SK-N-SH (cell line): ENCODE measurements around the gene FAM168A. TPM values are rescaled to one million over a fixed set of nuclear protein-coding genes. Genes with fewer than 3 reads are reported as not detected.

Source experiments
- CTCF ChIA-PET: fragments of 300-600, 350-600 bp; formaldehyde crosslinking; extraction: SDS; loops from one replicate; lab custom pipeline; 2021; lab: Yijun Ruan, JAX
- POLR2A ChIA-PET: fragments of 350-600 bp; sonication (Branson Sonifier 250); formaldehyde crosslinking; extraction: SDS; loops from one replicate; lab custom pipeline; 2020; ENCODE audit warnings: antibody characterized with exemption, inconsistent platforms; lab: Yijun Ruan, JAX
- DNase-seq: peaks from one replicate; pipeline ENCODE4 v3.0.0; 2012
- H2AFZ ChIP-seq: fragments of 200-600 bp; sonication (generic); 2 replicates; pipeline ENCODE4 v1.8.1; 2016; ENCODE audit warnings: antibody characterized with exemption, mild to moderate bottlenecking, low read depth
- H3F3A ChIP-seq: fragments of 200-600 bp; sonication (generic); replicated peaks from 2 replicates; pipeline ENCODE3; 2016; ENCODE audit warnings: antibody characterized with exemption, mild to moderate bottlenecking; ENCODE audit not compliant: insufficient read depth
- H3K27ac ChIP-seq, 2 experiments: fragments of 200-500 bp in 1 of 2; fragments of 200-600 bp in 1 of 2; sonication (Bioruptor generic) in 1 of 2; sonication (generic), shearing (Covaris generic) in 1 of 2; 2 replicates each; pipeline versions ENCODE4 v1.5.1 to v1.6.1; 2014 to 2016; ENCODE audit warnings: low read depth in 2 of 2, inconsistent platforms in 1 of 2, low read length in 1 of 2, mild to moderate bottlenecking in 1 of 2, mixed read lengths in 1 of 2
- H3K27me3 ChIP-seq: fragments of 200-600 bp; sonication (generic), shearing (Covaris generic); 2 replicates; pipeline ENCODE4 v1.6.1; 2016; ENCODE audit warnings: mixed run types; ENCODE audit not compliant: insufficient read depth
- H3K36me3 ChIP-seq, 2 experiments: fragments of 200-500 bp in 1 of 2; fragments of 200-600 bp in 1 of 2; sonication (Bioruptor generic) in 1 of 2; sonication (generic) in 1 of 2; replicated peaks in 1 of 2; 2 replicates each; pipeline versions ENCODE3 to v1.5.1; 2014 to 2016; ENCODE audit warnings: low read length in 1 of 2, mild to moderate bottlenecking in 1 of 2; ENCODE audit not compliant: insufficient read depth in 2 of 2, control insufficient read depth in 1 of 2
- H3K4me1 ChIP-seq, 2 experiments: fragments of 200-500 bp in 1 of 2; fragments of 200-600 bp in 1 of 2; sonication (Bioruptor generic) in 1 of 2; sonication (generic), shearing (Covaris generic) in 1 of 2; 2 replicates each; pipeline versions ENCODE4 v1.5.1 to v1.6.1; 2014 to 2016; ENCODE audit warnings: low read depth in 1 of 2, low read length in 1 of 2, mixed run types in 1 of 2; ENCODE audit not compliant: insufficient read depth in 2 of 2, control insufficient read depth in 1 of 2
- H3K4me2 ChIP-seq: fragments of 200-600 bp; sonication (generic), shearing (Covaris generic); 2 replicates; pipeline ENCODE4 v1.6.1; 2017; ENCODE audit warnings: mixed run types
- H3K4me3 ChIP-seq, 2 experiments: fragments of 200-500 bp in 1 of 2; fragments of 200-600 bp in 1 of 2; sonication (Bioruptor generic) in 1 of 2; sonication (generic), shearing (Covaris generic) in 1 of 2; 2 replicates each; pipeline versions ENCODE4 v1.5.1 to v1.8.1; 2014 to 2016; ENCODE audit warnings: low read depth in 2 of 2, inconsistent platforms in 1 of 2, low read length in 1 of 2, mild to moderate bottlenecking in 1 of 2, mixed read lengths in 1 of 2, moderate library complexity in 1 of 2
- H3K79me2 ChIP-seq: fragments of 200-600 bp; sonication (generic); 2 replicates; pipeline ENCODE4 v1.8.1; 2017; ENCODE audit warnings: mild to moderate bottlenecking; ENCODE audit not compliant: insufficient read depth
- H3K9ac ChIP-seq: fragments of 200-600 bp; sonication (generic); 2 replicates; pipeline ENCODE4 v1.6.1; 2017; ENCODE audit warnings: mixed run types
- H3K9me2 ChIP-seq: fragments of 200-600 bp; sonication (generic); 2 replicates; pipeline ENCODE4 v1.6.1; 2017; ENCODE audit warnings: mixed run types
- H3K9me3 ChIP-seq: fragments of 200-600 bp; sonication (generic); 2 replicates; pipeline ENCODE4 v1.6.1; 2017; ENCODE audit warnings: mixed run types, mild to moderate bottlenecking, moderate library complexity
- H4K20me1 ChIP-seq: fragments of 200-600 bp; sonication (generic); 2 replicates; pipeline ENCODE4 v1.6.1; 2017; ENCODE audit warnings: mild to moderate bottlenecking, mixed run types; ENCODE audit not compliant: insufficient read depth
- JUND ChIP-seq: IDR thresholded peaks from 2 replicates; pipeline ENCODE4 v1.4.0; 2012
- POLR2AphosphoS5 ChIP-seq: IDR thresholded peaks from 2 replicates; pipeline ENCODE4 v1.6.1; 2012; ENCODE audit warnings: low read depth, low read length
- WGBS: methylation state at CpG from one replicate; pipeline ENCODE4 v1.1.6; 2017; ENCODE audit warnings: low lambda C conversion rate; 5-methylcytosine and 5-hydroxymethylcytosine counted together
- polyA plus RNA-seq, 3 experiments: library from polyadenylated mRNA; depleted of rRNA; stranded (reverse); fragments of >200 nt; gene quantifications; 2 replicates each; pipeline ENCODE4 v1.2.3, GENCODE V29; 2012
- TF ChIP-seq, protein P1 (sequence below): IDR thresholded peaks from 2 replicates; pipeline ENCODE4 v1.6.1; 2012; ENCODE audit warnings: mild to moderate bottlenecking, low read depth, low read length, moderate library complexity
- TF ChIP-seq, protein P2 (sequence below): fragments of 150-350 bp; IDR thresholded peaks from 2 replicates; pipeline ENCODE4 v1.6.1; 2017; ENCODE audit warnings: antibody characterized with exemption, low read length, low read depth, borderline replicate concordance
- TF ChIP-seq, protein P3 (sequence below): IDR thresholded peaks from 2 replicates; pipeline ENCODE4; 2012

Gene FAM168A
- polyA plus RNA-seq, 1 of the 3 experiments (the other 2 are of a cell fraction) = 17.8 TPM

DNA sequence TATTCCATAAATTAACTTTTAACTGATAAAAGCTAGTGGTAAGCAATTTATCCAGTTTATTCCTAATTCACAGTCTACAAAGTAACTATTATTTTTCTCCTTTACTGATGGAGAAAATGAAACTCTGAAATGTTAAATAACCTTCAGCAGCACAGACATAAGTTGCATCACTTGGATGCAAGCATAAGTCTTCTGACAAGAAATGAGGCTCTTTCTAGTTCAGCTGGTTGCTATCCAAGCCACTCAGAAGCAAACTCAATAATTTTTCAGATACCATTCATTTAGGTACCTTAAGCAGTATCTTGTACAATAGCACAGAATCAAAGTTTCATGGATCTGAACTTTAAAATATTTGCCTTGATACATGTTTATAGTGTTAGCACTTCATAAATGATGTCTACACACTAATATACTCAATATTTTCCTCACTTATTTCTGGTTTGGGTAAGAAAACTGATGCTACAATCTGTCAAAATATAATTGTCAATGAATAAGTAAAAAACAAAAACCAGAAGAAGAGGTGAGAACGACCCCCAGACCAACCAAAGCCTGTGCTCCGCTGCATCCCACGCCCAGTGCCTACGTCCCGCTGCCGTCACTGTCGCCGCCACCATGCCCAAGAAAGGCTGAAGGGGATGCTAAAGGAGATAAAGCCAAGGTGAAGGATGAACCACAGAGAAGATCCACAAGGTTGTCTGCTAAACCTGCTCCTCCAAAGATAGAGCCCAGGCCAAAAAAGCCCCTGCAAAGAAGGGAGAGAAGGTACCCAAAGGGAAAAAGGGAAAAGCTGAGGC is 18.1 kb downstream of the FAM168A start:
- no peak for TF ChIP-seq POLR2AphosphoS5
- TF ChIP-seq, protein P1, sequence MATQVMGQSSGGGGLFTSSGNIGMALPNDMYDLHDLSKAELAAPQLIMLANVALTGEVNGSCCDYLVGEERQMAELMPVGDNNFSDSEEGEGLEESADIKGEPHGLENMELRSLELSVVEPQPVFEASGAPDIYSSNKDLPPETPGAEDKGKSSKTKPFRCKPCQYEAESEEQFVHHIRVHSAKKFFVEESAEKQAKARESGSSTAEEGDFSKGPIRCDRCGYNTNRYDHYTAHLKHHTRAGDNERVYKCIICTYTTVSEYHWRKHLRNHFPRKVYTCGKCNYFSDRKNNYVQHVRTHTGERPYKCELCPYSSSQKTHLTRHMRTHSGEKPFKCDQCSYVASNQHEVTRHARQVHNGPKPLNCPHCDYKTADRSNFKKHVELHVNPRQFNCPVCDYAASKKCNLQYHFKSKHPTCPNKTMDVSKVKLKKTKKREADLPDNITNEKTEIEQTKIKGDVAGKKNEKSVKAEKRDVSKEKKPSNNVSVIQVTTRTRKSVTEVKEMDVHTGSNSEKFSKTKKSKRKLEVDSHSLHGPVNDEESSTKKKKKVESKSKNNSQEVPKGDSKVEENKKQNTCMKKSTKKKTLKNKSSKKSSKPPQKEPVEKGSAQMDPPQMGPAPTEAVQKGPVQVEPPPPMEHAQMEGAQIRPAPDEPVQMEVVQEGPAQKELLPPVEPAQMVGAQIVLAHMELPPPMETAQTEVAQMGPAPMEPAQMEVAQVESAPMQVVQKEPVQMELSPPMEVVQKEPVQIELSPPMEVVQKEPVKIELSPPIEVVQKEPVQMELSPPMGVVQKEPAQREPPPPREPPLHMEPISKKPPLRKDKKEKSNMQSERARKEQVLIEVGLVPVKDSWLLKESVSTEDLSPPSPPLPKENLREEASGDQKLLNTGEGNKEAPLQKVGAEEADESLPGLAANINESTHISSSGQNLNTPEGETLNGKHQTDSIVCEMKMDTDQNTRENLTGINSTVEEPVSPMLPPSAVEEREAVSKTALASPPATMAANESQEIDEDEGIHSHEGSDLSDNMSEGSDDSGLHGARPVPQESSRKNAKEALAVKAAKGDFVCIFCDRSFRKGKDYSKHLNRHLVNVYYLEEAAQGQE = no peak
- no peaks in the 10 kb centered on the region for H3K9me2 ChIP-seq
- H3K4me1 ChIP-seq = peaks cover 10 to 18% of the 10 kb centered on the region in 2 experiments; a peak in 2 of 4 replicates
- WGBS = 97% methylated on average over 8 of the region's 8 CpGs
- H3K27me3 ChIP-seq = no peaks in the 10 kb centered on the region
- H3K9me3 ChIP-seq = no peaks in the 10 kb centered on the region
- H3K79me2 ChIP-seq = peaks cover 60% of the 10 kb centered on the region
- no peak overlapping the region for H3K9ac ChIP-seq
- ChIA-PET POLR2A (no interaction called here), CTCF (interaction anchor here (1.1 kb wide), 1 partner anchor 10 kb away, joined by 3 read pairs; no protein-coding TSS in a partner anchor)
- no peak overlapping the region for H3K4me3 ChIP-seq
- no peak overlapping the region for H3K27ac ChIP-seq
- no peak for DNase-seq
- peaks cover 11% of the 10 kb centered on the region for H3F3A ChIP-seq
- H3K36me3 ChIP-seq = peaks cover 0 to 20% of the 10 kb centered on the region in 2 experiments
- no peak overlapping the region for H3K4me2 ChIP-seq
- H2AFZ ChIP-seq = no peak overlapping the region
- H4K20me1 ChIP-seq = 0 out of 2 replicates have a peak, but pooled peaks cover 3% of the 10 kb centered on the region

DNA sequence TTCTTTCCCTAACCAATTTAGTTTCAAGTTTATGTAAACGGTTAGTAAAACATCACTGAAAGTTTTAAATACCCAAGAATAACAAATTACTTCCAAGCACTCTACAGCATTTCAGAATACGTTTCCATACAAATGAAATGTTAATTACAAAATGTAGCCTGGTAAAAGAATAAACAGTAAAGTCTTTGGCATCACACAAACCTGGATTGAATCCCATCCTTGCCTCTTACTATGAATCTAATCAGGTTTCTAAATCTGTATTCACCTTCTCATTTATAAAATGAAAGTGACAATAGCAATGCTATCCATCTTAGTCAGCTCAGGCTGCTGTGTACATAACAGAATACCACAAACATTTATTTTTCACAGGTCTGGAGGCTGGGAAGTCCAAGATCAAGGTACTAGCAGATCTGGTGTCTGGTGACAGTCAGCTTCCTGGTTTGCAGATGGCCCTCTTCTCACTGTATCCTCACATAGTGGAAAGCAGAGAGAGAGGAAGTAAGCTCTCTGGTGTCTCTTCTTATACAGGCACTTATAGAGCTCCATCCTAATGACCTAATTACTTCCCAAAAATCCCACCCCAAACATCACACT is 19.2 kb downstream of the FAM168A start:
- CTCF ChIA-PET = interaction anchor here (1.1 to 1.4 kb wide), 2 partner anchors 19 to 100 kb away, joined by 3 to 5 read pairs; no protein-coding TSS in a partner anchor
- Histone ChIP-seq H3K79me2 (peaks cover 58% of the 10 kb centered on the region), H3K9ac (no peak overlapping the region), H3F3A (peaks cover 11% of the 10 kb centered on the region), H3K9me3 (no peaks in the 10 kb centered on the region), H3K4me2 (no peak overlapping the region), H2AFZ (no peak overlapping the region), H3K36me3 (peaks cover 0 to 20% of the 10 kb centered on the region in 2 experiments), H3K4me1 (peaks cover 10 to 18% of the 10 kb centered on the region in 2 experiments; a peak in 2 of 4 replicates), H3K9me2 (no peaks in the 10 kb centered on the region), H3K27ac (peak overlapping the region in 1 of 2 experiments; percentile 1; a peak in 1 of 4 replicates), H3K27me3 (no peaks in the 10 kb centered on the region), H3K4me3 (no peak overlapping the region), H4K20me1 (0 out of 2 replicates have a peak, but pooled peaks cover 3% of the 10 kb centered on the region)
- DNase-seq = no peak
- POLR2A ChIA-PET = no interaction called here
- 89% methylated on average over 2 of the region's 2 CpGs for WGBS
- TF ChIP-seq, protein P2, sequence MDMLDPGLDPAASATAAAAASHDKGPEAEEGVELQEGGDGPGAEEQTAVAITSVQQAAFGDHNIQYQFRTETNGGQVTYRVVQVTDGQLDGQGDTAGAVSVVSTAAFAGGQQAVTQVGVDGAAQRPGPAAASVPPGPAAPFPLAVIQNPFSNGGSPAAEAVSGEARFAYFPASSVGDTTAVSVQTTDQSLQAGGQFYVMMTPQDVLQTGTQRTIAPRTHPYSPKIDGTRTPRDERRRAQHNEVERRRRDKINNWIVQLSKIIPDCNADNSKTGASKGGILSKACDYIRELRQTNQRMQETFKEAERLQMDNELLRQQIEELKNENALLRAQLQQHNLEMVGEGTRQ = no peak
- TF ChIP-seq, protein P3, sequence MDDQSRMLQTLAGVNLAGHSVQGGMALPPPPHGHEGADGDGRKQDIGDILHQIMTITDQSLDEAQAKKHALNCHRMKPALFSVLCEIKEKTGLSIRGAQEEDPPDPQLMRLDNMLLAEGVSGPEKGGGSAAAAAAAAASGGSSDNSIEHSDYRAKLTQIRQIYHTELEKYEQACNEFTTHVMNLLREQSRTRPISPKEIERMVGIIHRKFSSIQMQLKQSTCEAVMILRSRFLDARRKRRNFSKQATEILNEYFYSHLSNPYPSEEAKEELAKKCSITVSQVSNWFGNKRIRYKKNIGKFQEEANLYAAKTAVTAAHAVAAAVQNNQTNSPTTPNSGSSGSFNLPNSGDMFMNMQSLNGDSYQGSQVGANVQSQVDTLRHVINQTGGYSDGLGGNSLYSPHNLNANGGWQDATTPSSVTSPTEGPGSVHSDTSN = 0 out of 2 replicates have a peak, but pooled peaks have one; percentile 10
- TF ChIP-seq JUND = no peak
